Measurements from ENCODE around the gene PPT2.

DNA sequence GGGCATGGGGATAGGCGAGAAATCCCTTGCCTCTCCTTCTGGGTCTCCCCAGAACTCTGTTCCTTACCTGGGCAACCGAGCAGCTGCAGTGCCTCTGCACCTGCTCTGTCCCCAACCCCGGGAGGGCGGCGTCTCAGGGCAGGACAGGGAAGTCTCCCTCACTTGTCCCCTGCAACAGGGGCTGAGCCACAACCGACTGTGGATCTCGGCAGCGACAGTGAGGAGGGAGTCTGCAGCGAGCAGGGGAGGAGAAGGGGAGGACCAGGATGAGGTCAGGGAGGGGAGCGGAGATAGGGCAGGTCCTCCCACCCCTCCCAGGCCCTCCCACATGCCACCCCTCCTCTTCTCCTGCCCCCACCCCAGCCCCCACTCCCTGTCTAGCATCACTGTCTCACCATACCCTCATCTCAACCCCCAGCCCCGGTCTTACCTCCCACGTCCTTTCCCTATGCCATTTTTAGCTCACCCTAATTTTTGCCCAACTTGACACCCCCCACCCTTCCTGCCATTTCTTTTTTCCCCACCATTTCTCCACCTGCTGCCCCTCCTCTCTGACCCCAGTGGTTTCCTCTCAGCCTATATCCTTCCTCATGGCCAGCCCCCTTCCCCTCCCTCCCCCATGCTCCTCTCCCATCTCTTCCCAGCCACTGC, 44.7 kb upstream of the PPT2 start, which contains the start of gene TNXB:
- no peak for TF ChIP-seq POLR2A (IDR thresholded peaks at IDR 0.05; ENCODE audit: low read depth, low read length)
- TF ChIP-seq POLR2AphosphoS5 (IDR thresholded peaks at IDR 0.05; ENCODE audit: low read depth, low read length), result no peak

Data from GM12892 (cell line).